Keratinocyte (primary cell): Measurements from ENCODE around the gene C1orf174. TPM values are rescaled to one million over a fixed set of nuclear protein-coding genes. Genes with fewer than 3 reads are reported as not detected.

ENCODE experiments used
- DNase-seq: peaks from one replicate; pipeline ENCODE4 v3.0.0-alpha.2; 2011; ENCODE audit warnings: low read depth, missing footprints, low spot score
- FAIRE-seq: peaks from 2 replicates; lab custom pipeline; 2011; peaks lifted over from hg19 to GRCh38; lab: Jason Lieb, UNC
- H2AFZ ChIP-seq: 2 replicates; pipeline ENCODE4 v1.6.0; 2012; ENCODE audit warnings: low read length, control low read depth, inconsistent platforms; ENCODE audit not compliant: control insufficient read depth
- H3K27ac ChIP-seq: 2 replicates; pipeline ENCODE4 v1.5.1; 2011; ENCODE audit warnings: low read length; ENCODE audit not compliant: control insufficient read depth, insufficient read depth
- H3K27me3 ChIP-seq: 3 replicates; pipeline ENCODE4 v1.6.0; 2011; ENCODE audit warnings: low read length; ENCODE audit not compliant: control insufficient read depth, insufficient read depth; ENCODE audit errors: extremely low read depth
- H3K36me3 ChIP-seq, 2 experiments: 2 replicates in 1 of 2; 3 replicates in 1 of 2; pipeline ENCODE4 v1.5.1; 2011; ENCODE audit warnings: low read length in 2 of 2, mild to moderate bottlenecking in 1 of 2; ENCODE audit not compliant: control insufficient read depth in 2 of 2, insufficient read depth in 2 of 2; ENCODE audit errors: extremely low read depth in 1 of 2
- H3K4me1 ChIP-seq: 3 replicates; pipeline ENCODE4 v1.5.1; 2011; ENCODE audit warnings: low read length; ENCODE audit not compliant: control insufficient read depth, insufficient read depth; ENCODE audit errors: extremely low read depth
- H3K4me2 ChIP-seq: 3 replicates; pipeline ENCODE4 v1.6.0; 2011; ENCODE audit warnings: low read depth, low read length; ENCODE audit not compliant: control insufficient read depth, insufficient read depth; ENCODE audit errors: extremely low read depth
- H3K4me3 ChIP-seq, 3 experiments: fragments of 200-600 bp in 1 of 3; sonication (generic) in 1 of 3; 2 replicates in 2 of 3; 3 replicates in 1 of 3; pipeline ENCODE4 v1.5.1; 2011 to 2016; ENCODE audit warnings: low read length in 3 of 3, mild to moderate bottlenecking in 3 of 3, control low read depth in 2 of 3, inconsistent platforms in 1 of 3, low read depth in 1 of 3, mixed read lengths in 1 of 3, mixed run types in 1 of 3, moderate library complexity in 1 of 3; ENCODE audit not compliant: control insufficient read depth in 2 of 3, insufficient read depth in 2 of 3; ENCODE audit errors: extremely low read depth in 1 of 3
- H3K79me2 ChIP-seq: 2 replicates; pipeline ENCODE4 v1.6.0; 2012; ENCODE audit warnings: low read length; ENCODE audit not compliant: control insufficient read depth, insufficient read depth
- H3K9ac ChIP-seq: 3 replicates; pipeline ENCODE4 v1.6.0; 2011; ENCODE audit warnings: low read length; ENCODE audit not compliant: control insufficient read depth, insufficient read depth; ENCODE audit errors: extremely low read depth
- H3K9me1 ChIP-seq: 3 replicates; pipeline ENCODE4 v1.6.0; 2011; ENCODE audit warnings: low read length; ENCODE audit not compliant: control insufficient read depth, insufficient read depth; ENCODE audit errors: extremely low read depth
- H3K9me3 ChIP-seq: 2 replicates; pipeline ENCODE4 v1.5.1; 2012; ENCODE audit warnings: low read depth, low read length; ENCODE audit not compliant: control insufficient read depth
- H4K20me1 ChIP-seq: 3 replicates; pipeline ENCODE4 v1.6.0; 2011; ENCODE audit warnings: low read length; ENCODE audit not compliant: control insufficient read depth, insufficient read depth; ENCODE audit errors: extremely low read depth
- CTCF ChIP-seq, 3 experiments: IDR thresholded peaks in 1 of 3; conservative IDR thresholded peaks in 1 of 3; optimal IDR thresholded peaks in 1 of 3; 2 replicates in 2 of 3; 3 replicates in 1 of 3; pipeline versions ENCODE3 to v1.5.1; 2011; ENCODE audit warnings: low read length in 3 of 3, mild to moderate bottlenecking in 3 of 3, moderate library complexity in 2 of 3, control low read depth in 1 of 3, inconsistent platforms in 1 of 3; ENCODE audit not compliant: insufficient read depth in 2 of 3; ENCODE audit errors: extremely low read depth in 1 of 3
- EZH2 ChIP-seq: IDR thresholded peaks from one replicate; pipeline ENCODE4 v1.6.1; 2012; ENCODE audit warnings: inconsistent platforms, mild to moderate bottlenecking, low read length, moderate library complexity
- dilution Hi-C: fragments of 300-500 bp; cut with MboI; formaldehyde crosslinking; loops from one replicate; pipeline ENCODE4 v1.7.0; 2020; ENCODE audit warnings: low sequenced_read_pairs; ENCODE audit not compliant: extremely low pct_ligation_motif_present
- polyA plus RNA-seq, 5 experiments: library from polyadenylated mRNA; depleted of rRNA in 3 of 5; stranded (reverse) in 3 of 5; stranded (forward) in 1 of 5; unstranded in 1 of 5; fragments of >200 nt; gene quantifications; 1 replicate in 1 of 5; 2 replicates in 3 of 5; 3 replicates in 1 of 5; pipeline versions ENCODE4 v1.2.1 to v1.2.3, GENCODE V29; 2011 to 2012; ENCODE audit warnings: missing spikeins in 2 of 5, low read depth in 1 of 5, low replicate concordance in 1 of 5

The C1orf174 gene
- polyA plus RNA-seq, 1 donor (not counting 4 experiments of a cell fraction or from before 2014, with no cell fraction given): 26.8 TPM

- no peaks in the 10 kb centered on the region for H3K9me1 ChIP-seq
- dilution Hi-C loops: no loop called here
- no peak overlapping the region for H2AFZ ChIP-seq
- H3K27ac ChIP-seq: no peak overlapping the region
- H3K27me3 ChIP-seq: peaks cover 8% of the 10 kb centered on the region
- H3K4me1 ChIP-seq: peaks cover 3% of the 10 kb centered on the region
- DNase-seq: no peak
- H3K9ac ChIP-seq: no peak overlapping the region
- no peaks in the 10 kb centered on the region for H3K36me3 ChIP-seq
- no peak overlapping the region for H3K4me2 ChIP-seq
- no peak overlapping the region for H3K4me3 ChIP-seq
- no peak for TF ChIP-seq EZH2
- TF ChIP-seq CTCF (optimal IDR thresholded peaks at IDR 0.05 in 1 of 3, IDR thresholded peaks at IDR 0.05 in 1 of 3, conservative IDR thresholded peaks at IDR 0.05 in 1 of 3; ENCODE audit: extremely low read depth in 1 of 3, insufficient read depth in 2 of 3, low read length in 3 of 3): peak in 1 of 3 experiments; percentile 22
- no peaks in the 10 kb centered on the region for H4K20me1 ChIP-seq
- FAIRE-seq: no peak
- no peaks in the 10 kb centered on the region for H3K9me3 ChIP-seq
- no peaks in the 10 kb centered on the region for H3K79me2 ChIP-seq
Observed at GRCh38 chr1:3907031-3907534, 7.0 kb upstream of the C1orf174 start.

GRCh38 chr1:3906672-3907020 lies 6.6 kb upstream of the C1orf174 start:
- Histone ChIP-seq H3K79me2 (no peaks in the 10 kb centered on the region), H3K4me3 (no peak overlapping the region), H3K9me3 (no peaks in the 10 kb centered on the region), H3K27me3 (peaks cover 6% of the 10 kb centered on the region), H3K4me2 (no peak overlapping the region), H3K36me3 (no peaks in the 10 kb centered on the region), H4K20me1 (no peaks in the 10 kb centered on the region), H2AFZ (no peak overlapping the region), H3K9ac (no peak overlapping the region), H3K27ac (no peak overlapping the region), H3K4me1 (peaks cover 3% of the 10 kb centered on the region), H3K9me1 (no peaks in the 10 kb centered on the region)
- TF ChIP-seq EZH2 (no peak), CTCF (optimal IDR thresholded peaks at IDR 0.05 in 1 of 3, IDR thresholded peaks at IDR 0.05 in 1 of 3, conservative IDR thresholded peaks at IDR 0.05 in 1 of 3; ENCODE audit: extremely low read depth in 1 of 3, insufficient read depth in 2 of 3, low read length in 3 of 3) (no peak)
- DNase-seq (no peak), FAIRE-seq (no peak)
- dilution Hi-C loops: no loop called here
